ES-I3 (cell line): ENCODE results near the gene IRX1.

Experiments used
- H3K36me3 ChIP-seq: 2 replicates; pipeline ENCODE4 v1.6.1; 2013; ENCODE audit warnings: mild to moderate bottlenecking, low read length, control low read depth, moderate library complexity; ENCODE audit not compliant: insufficient read depth
- H3K4me1 ChIP-seq: 2 replicates; pipeline ENCODE4 v1.6.1; 2013; ENCODE audit warnings: mild to moderate bottlenecking, control low read depth, low read length; ENCODE audit not compliant: insufficient read depth
- H3K9ac ChIP-seq: 2 replicates; pipeline ENCODE4 v1.6.1; 2013; ENCODE audit warnings: low read depth, mild to moderate bottlenecking, low read length, moderate library complexity
- H3K9me3 ChIP-seq: 2 replicates; pipeline ENCODE4 v1.6.1; 2013; ENCODE audit warnings: mild to moderate bottlenecking, low read length, moderate library complexity; ENCODE audit not compliant: control insufficient read depth, insufficient read depth

The IRX1 gene

GRCh38 chr5:3597167-3598007 is 1.8 kb downstream of the IRX1 start:
- H3K36me3 ChIP-seq: no peaks in the 10 kb centered on the region
- H3K4me1 ChIP-seq: peaks cover 3% of the 10 kb centered on the region; the same call in 1 of the 2 replicates
- peak overlapping the region; percentile 57 for H3K9ac ChIP-seq
- H3K9me3 ChIP-seq: no peaks in the 10 kb centered on the region

- H3K9ac ChIP-seq: peak overlapping the region; percentile 45; the same call in 1 of the 2 replicates
- no peaks in the 10 kb centered on the region for H3K36me3 ChIP-seq
- peaks cover 3% of the 10 kb centered on the region; the same call in 1 of the 2 replicates for H3K4me1 ChIP-seq
- no peaks in the 10 kb centered on the region for H3K9me3 ChIP-seq
Measured at GRCh38 chr5:3598207-3598606, 2.6 kb downstream of the IRX1 start.

GRCh38 chr5:3598769-3599211 is 3.2 kb downstream of the IRX1 start:
- H3K36me3 ChIP-seq: no peaks in the 10 kb centered on the region
- peak overlapping the region; percentile 45; the same call in 1 of the 2 replicates for H3K9ac ChIP-seq
- H3K9me3 ChIP-seq: no peaks in the 10 kb centered on the region
- H3K4me1 ChIP-seq: peaks cover under 1% of the 10 kb centered on the region; the same call in 1 of the 2 replicates

GRCh38 chr5:3599226-3600105 is 3.8 kb downstream of the IRX1 start:
- Histone ChIP-seq H3K9ac (peak overlapping the region; percentile 61; the same call in 1 of the 2 replicates), H3K36me3 (no peaks in the 10 kb centered on the region), H3K4me1 (no peaks in the 10 kb centered on the region), H3K9me3 (no peaks in the 10 kb centered on the region)

GRCh38 chr5:3600106-3601060 is 4.8 kb downstream of the IRX1 start:
- H3K9ac ChIP-seq: peak overlapping the region; percentile 61
- no peaks in the 10 kb centered on the region for H3K36me3 ChIP-seq
- no peaks in the 10 kb centered on the region for H3K4me1 ChIP-seq
- no peaks in the 10 kb centered on the region for H3K9me3 ChIP-seq

GRCh38 chr5:3601061-3601710 is 5.6 kb downstream of the IRX1 start:
- Histone ChIP-seq H3K9ac (peak overlapping the region; percentile 61; the same call in 1 of the 2 replicates), H3K9me3 (no peaks in the 10 kb centered on the region), H3K4me1 (no peaks in the 10 kb centered on the region), H3K36me3 (no peaks in the 10 kb centered on the region)

GRCh38 chr5:3601911-3602782 is 6.5 kb downstream of the IRX1 start:
- H3K9me3 ChIP-seq: no peaks in the 10 kb centered on the region
- no peaks in the 10 kb centered on the region for H3K36me3 ChIP-seq
- no peaks in the 10 kb centered on the region for H3K4me1 ChIP-seq
- H3K9ac ChIP-seq: peak overlapping the region; percentile 41; the same call in 1 of the 2 replicates

GRCh38 chr5:3602785-3603502 is 7.3 kb downstream of the IRX1 start:
- Histone ChIP-seq H3K9me3 (no peaks in the 10 kb centered on the region), H3K36me3 (no peaks in the 10 kb centered on the region), H3K4me1 (no peaks in the 10 kb centered on the region), H3K9ac (peak overlapping the region; percentile 41; the same call in 1 of the 2 replicates)

GRCh38 chr5:3604501-3604900 is 8.9 kb downstream of the IRX1 start:
- H3K9ac ChIP-seq: no peak overlapping the region
- no peaks in the 10 kb centered on the region for H3K36me3 ChIP-seq
- H3K9me3 ChIP-seq: no peaks in the 10 kb centered on the region

GRCh38 chr5:3605298-3606010 is 9.8 kb downstream of the IRX1 start:
- no peak overlapping the region; the same call in 1 of the 2 replicates for H3K9ac ChIP-seq
- no peaks in the 10 kb centered on the region for H3K9me3 ChIP-seq
- no peaks in the 10 kb centered on the region for H3K4me1 ChIP-seq
- no peaks in the 10 kb centered on the region for H3K36me3 ChIP-seq

More at GRCh38 chr5:3604501-3604900, 8.9 kb downstream of the IRX1 start:
- no peaks in the 10 kb centered on the region for H3K4me1 ChIP-seq

GRCh38 chr5:3606121-3606831 is 10.6 kb downstream of the IRX1 start:
- H3K4me1 ChIP-seq: no peaks in the 10 kb centered on the region
- H3K9me3 ChIP-seq: no peaks in the 10 kb centered on the region
- H3K36me3 ChIP-seq: no peaks in the 10 kb centered on the region
- H3K9ac ChIP-seq: peak overlapping the region; percentile 52; the same call in 1 of the 2 replicates
